Measurements from ENCODE around the gene CEP250.

The CEP250 gene

DNA sequence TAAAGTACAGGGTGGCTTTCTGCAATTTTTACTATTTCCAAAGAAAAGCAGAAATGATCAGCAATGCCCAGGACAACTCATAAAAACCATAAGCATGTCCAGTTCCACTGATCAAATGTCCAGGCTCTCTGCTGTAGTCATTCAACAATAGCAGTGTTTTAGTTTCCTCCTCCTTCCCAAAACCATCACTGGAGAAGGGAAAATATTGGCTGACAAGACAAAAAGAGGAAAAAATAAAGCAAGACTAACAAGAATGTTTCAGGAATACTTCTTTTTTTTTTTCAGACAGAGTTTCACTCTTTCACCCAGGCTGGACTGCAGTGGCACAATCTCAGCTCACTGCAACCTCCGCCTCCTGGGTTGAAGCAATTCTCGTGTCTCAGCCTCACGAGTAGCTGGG is 45.9 kb upstream of the CEP250 start:
- no peak overlapping the region for H3K9ac ChIP-seq (ENCODE audit: low read depth, low read length, poor library complexity, severe bottlenecking)
- no peak overlapping the region for H3K4me2 ChIP-seq (ENCODE audit: low read depth, low read length, poor library complexity, severe bottlenecking)
- H2AFZ ChIP-seq (ENCODE audit: low read length) = no peak overlapping the region
- peaks cover 41% of the 10 kb centered on the region for H3K79me2 ChIP-seq (ENCODE audit: insufficient read depth, low read length)
- no peaks in the 10 kb centered on the region for H3K9me3 ChIP-seq (ENCODE audit: insufficient read depth, low read depth, low read length)
- H3K27me3 ChIP-seq (ENCODE audit: insufficient read depth, low read length, poor library complexity, severe bottlenecking) = no peaks in the 10 kb centered on the region
- no peaks in the 10 kb centered on the region for H3K9me2 ChIP-seq (replicated peaks; ENCODE audit: low read depth, low read length)
- no peaks in the 10 kb centered on the region; the same call in 1 of the 2 replicates for H3F3A ChIP-seq (ENCODE audit: low read depth)
- peaks cover 11% of the 10 kb centered on the region for H3K4me1 ChIP-seq (ENCODE audit: insufficient read depth, low read length, poor library complexity, severe bottlenecking)
- H3K36me3 ChIP-seq (ENCODE audit: insufficient read depth, low read length) = no peaks in the 10 kb centered on the region
- no peak overlapping the region for H3K4me3 ChIP-seq (ENCODE audit: low read length, poor library complexity, severe bottlenecking)
- H4K20me1 ChIP-seq (ENCODE audit: insufficient read depth, low read length, poor library complexity, severe bottlenecking) = peaks cover 7% of the 10 kb centered on the region
- no peak for TF ChIP-seq EZH2phosphoT487 (IDR thresholded peaks at IDR 0.05; ENCODE audit: borderline replicate concordance)
- TF ChIP-seq, protein P1, sequence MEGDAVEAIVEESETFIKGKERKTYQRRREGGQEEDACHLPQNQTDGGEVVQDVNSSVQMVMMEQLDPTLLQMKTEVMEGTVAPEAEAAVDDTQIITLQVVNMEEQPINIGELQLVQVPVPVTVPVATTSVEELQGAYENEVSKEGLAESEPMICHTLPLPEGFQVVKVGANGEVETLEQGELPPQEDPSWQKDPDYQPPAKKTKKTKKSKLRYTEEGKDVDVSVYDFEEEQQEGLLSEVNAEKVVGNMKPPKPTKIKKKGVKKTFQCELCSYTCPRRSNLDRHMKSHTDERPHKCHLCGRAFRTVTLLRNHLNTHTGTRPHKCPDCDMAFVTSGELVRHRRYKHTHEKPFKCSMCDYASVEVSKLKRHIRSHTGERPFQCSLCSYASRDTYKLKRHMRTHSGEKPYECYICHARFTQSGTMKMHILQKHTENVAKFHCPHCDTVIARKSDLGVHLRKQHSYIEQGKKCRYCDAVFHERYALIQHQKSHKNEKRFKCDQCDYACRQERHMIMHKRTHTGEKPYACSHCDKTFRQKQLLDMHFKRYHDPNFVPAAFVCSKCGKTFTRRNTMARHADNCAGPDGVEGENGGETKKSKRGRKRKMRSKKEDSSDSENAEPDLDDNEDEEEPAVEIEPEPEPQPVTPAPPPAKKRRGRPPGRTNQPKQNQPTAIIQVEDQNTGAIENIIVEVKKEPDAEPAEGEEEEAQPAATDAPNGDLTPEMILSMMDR (conservative IDR thresholded peaks at IDR 0.05; ENCODE audit: low read length) = no peak

DNA sequence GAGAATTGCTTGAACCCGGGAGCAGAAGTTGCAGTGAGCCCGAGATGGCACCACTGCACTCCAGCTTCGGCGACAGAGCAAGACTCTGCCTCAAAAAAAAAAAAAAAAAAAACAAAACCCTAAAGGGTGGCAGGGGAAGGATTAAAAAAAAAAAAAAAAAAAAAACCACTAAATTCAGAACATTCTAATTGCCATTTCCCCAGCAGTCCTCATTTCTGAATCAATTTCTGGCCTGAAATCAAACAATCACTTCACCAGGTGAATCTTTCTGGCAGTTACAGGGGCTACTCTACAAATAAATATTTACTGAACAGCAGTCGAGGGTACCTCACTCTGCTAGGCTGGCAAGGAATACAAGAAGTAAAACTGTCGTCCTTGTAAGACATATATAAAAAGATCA is 44.8 kb upstream of the CEP250 start:
- peaks cover 7% of the 10 kb centered on the region for H4K20me1 ChIP-seq (ENCODE audit: insufficient read depth, low read length, poor library complexity, severe bottlenecking)
- H3K9ac ChIP-seq (ENCODE audit: low read depth, low read length, poor library complexity, severe bottlenecking) = peak overlapping the region; percentile 85
- H3K4me1 ChIP-seq (ENCODE audit: insufficient read depth, low read length, poor library complexity, severe bottlenecking) = peaks cover 11% of the 10 kb centered on the region
- no peak overlapping the region for H2AFZ ChIP-seq (ENCODE audit: low read length)
- peaks cover 41% of the 10 kb centered on the region for H3K79me2 ChIP-seq (ENCODE audit: insufficient read depth, low read length)
- no peaks in the 10 kb centered on the region for H3K9me3 ChIP-seq (ENCODE audit: insufficient read depth, low read depth, low read length)
- H3K4me2 ChIP-seq (ENCODE audit: low read depth, low read length, poor library complexity, severe bottlenecking) = peak overlapping the region; percentile 98
- peak overlapping the region; percentile 97 for H3K4me3 ChIP-seq (ENCODE audit: low read length, poor library complexity, severe bottlenecking)
- TF ChIP-seq EZH2phosphoT487 (IDR thresholded peaks at IDR 0.05; ENCODE audit: borderline replicate concordance) = no peak
- TF ChIP-seq, protein P1 (conservative IDR thresholded peaks at IDR 0.05; ENCODE audit: low read length) = no peak
- H3F3A ChIP-seq (ENCODE audit: low read depth) = no peaks in the 10 kb centered on the region; the same call in 1 of the 2 replicates
- H3K27me3 ChIP-seq (ENCODE audit: insufficient read depth, low read length, poor library complexity, severe bottlenecking) = no peaks in the 10 kb centered on the region
- H3K36me3 ChIP-seq (ENCODE audit: insufficient read depth, low read length) = no peaks in the 10 kb centered on the region
- H3K9me2 ChIP-seq (replicated peaks; ENCODE audit: low read depth, low read length) = no peaks in the 10 kb centered on the region

DNA sequence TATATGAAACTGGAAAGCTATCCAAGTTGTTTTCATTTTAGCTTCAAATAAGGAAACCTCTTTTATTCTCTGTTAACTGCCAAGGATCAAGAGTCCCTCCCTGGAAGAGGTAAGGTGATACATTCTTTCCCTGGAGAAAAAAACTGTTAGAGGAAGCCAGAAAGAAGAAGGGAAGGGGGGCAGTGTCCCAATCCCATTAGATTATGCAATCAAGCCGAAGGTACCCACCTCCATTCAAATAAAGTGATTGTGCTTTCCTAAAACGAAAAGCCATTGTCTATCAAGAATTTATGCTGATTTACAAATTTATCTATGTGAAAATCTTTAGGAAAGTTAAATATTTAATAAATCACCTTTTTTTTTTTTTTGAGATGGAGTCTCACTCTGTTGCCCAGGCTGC is 34.1 kb upstream of the CEP250 start:
- Histone ChIP-seq H3K4me3 (ENCODE audit: low read length, poor library complexity, severe bottlenecking) (no peak overlapping the region), H3K36me3 (ENCODE audit: insufficient read depth, low read length) (no peaks in the 10 kb centered on the region), H3K27me3 (ENCODE audit: insufficient read depth, low read length, poor library complexity, severe bottlenecking) (no peaks in the 10 kb centered on the region), H3K4me2 (ENCODE audit: low read depth, low read length, poor library complexity, severe bottlenecking) (no peak overlapping the region), H3K9me2 (replicated peaks; ENCODE audit: low read depth, low read length) (no peaks in the 10 kb centered on the region), H3F3A (ENCODE audit: low read depth) (no peaks in the 10 kb centered on the region), H4K20me1 (ENCODE audit: insufficient read depth, low read length, poor library complexity, severe bottlenecking) (no peaks in the 10 kb centered on the region), H3K4me1 (ENCODE audit: insufficient read depth, low read length, poor library complexity, severe bottlenecking) (no peaks in the 10 kb centered on the region), H3K9ac (ENCODE audit: low read depth, low read length, poor library complexity, severe bottlenecking) (no peak overlapping the region), H3K79me2 (ENCODE audit: insufficient read depth, low read length) (no peaks in the 10 kb centered on the region), H2AFZ (ENCODE audit: low read length) (no peak overlapping the region), H3K9me3 (ENCODE audit: insufficient read depth, low read depth, low read length) (no peaks in the 10 kb centered on the region)
- TF ChIP-seq EZH2phosphoT487 (IDR thresholded peaks at IDR 0.05; ENCODE audit: borderline replicate concordance) = no peak
- TF ChIP-seq, protein P1 (conservative IDR thresholded peaks at IDR 0.05; ENCODE audit: low read length) = no peak

Measured in Loucy (cell line).